ENCODE measurements around the gene PHLDB2. TPM values are rescaled to one million over a fixed set of nuclear protein-coding genes. Genes with fewer than 3 reads are reported as not detected.

The PHLDB2 gene
- total RNA-seq, 2 experiments from 2014 or later = 2.2 to 3.3 TPM

- CTCF ChIA-PET = no interaction called here
- POLR2A ChIA-PET = no interaction called here
Observed at GRCh38 chr3:111952086-111952485, 93.0 kb downstream of the PHLDB2 start.

GRCh38 chr3:111952866-111953450, 93.9 kb downstream of the PHLDB2 start:
- POLR2A ChIA-PET = no interaction called here
- CTCF ChIA-PET = no interaction called here

GRCh38 chr3:111954228-111954990, 95.3 kb downstream of the PHLDB2 start:
- CTCF ChIA-PET = interaction anchor here (1.0 kb wide), 1 partner anchor 34 kb away, joined by 3 read pairs; no protein-coding TSS in a partner anchor
- POLR2A ChIA-PET = no interaction called here

- ChIA-PET POLR2A (no interaction called here), CTCF (no interaction called here)
Observed at GRCh38 chr3:111955876-111956275, 96.8 kb downstream of the PHLDB2 start.

GRCh38 chr3:111956449-111956848, 97.4 kb downstream of the PHLDB2 start:
- ChIA-PET POLR2A (no interaction called here), CTCF (no interaction called here)

- ChIA-PET POLR2A (no interaction called here), CTCF (interaction anchor here (0.7 kb wide), 1 partner anchor 19 kb away, joined by 3 read pairs; no protein-coding TSS in a partner anchor)
Observed at GRCh38 chr3:111956995-111957734, 98.1 kb downstream of the PHLDB2 start.

GRCh38 chr3:111961461-111962164, 102.5 kb downstream of the PHLDB2 start:
- ChIA-PET POLR2A (no interaction called here), CTCF (no interaction called here)

- POLR2A ChIA-PET = no interaction called here
- CTCF ChIA-PET = interaction anchor here (0.7 kb wide), 2 partner anchors 88 to 640 kb away, joined by 3 to 4 read pairs; no protein-coding TSS in a partner anchor
Observed at GRCh38 chr3:111963424-111963823, 104.4 kb downstream of the PHLDB2 start.

GRCh38 chr3:111965484-111965883, 106.4 kb downstream of the PHLDB2 start:
- POLR2A ChIA-PET = no interaction called here
- CTCF ChIA-PET = interaction anchor here (1.3 to 3.7 kb wide), 4 partner anchors 13 to 249 kb away, joined by 3 to 31 read pairs (median 11); partner anchors contain the start of gene ABHD10

GRCh38 chr3:111967068-111967467, 108.0 kb downstream of the PHLDB2 start:
- POLR2A ChIA-PET = no interaction called here

GRCh38 chr3:111967651-111968274, 108.7 kb downstream of the PHLDB2 start:
- POLR2A ChIA-PET = no interaction called here

More at GRCh38 chr3:111967068-111967467, 108.0 kb downstream of the PHLDB2 start:
- CTCF ChIA-PET = interaction anchor here (0.7 to 3.7 kb wide), 12 partner anchors 11 to 298 kb away, joined by 3 to 31 read pairs (median 6); partner anchors contain the start of gene ABHD10

GRCh38 chr3:111968319-111969054, 109.4 kb downstream of the PHLDB2 start:
- ChIA-PET POLR2A (no interaction called here), CTCF (interaction anchor here (0.6 to 3.7 kb wide), 14 partner anchors 9 to 391 kb away, joined by 3 to 31 read pairs (median 4); partner anchors contain the start of gene ABHD10)

More at GRCh38 chr3:111967651-111968274, 108.7 kb downstream of the PHLDB2 start:
- CTCF ChIA-PET = interaction anchor here (0.6 to 3.7 kb wide), 14 partner anchors 10 to 390 kb away, joined by 3 to 31 read pairs (median 4); partner anchors contain the start of gene ABHD10

GRCh38 chr3:111970376-111970775, 111.3 kb downstream of the PHLDB2 start:
- ChIA-PET POLR2A (no interaction called here), CTCF (interaction anchor here (0.7 to 1.4 kb wide), 2 partner anchors 43 to 110 kb away, joined by 3 to 4 read pairs; no protein-coding TSS in a partner anchor)

GRCh38 chr3:111971533-111972130, 112.6 kb downstream of the PHLDB2 start:
- ChIA-PET POLR2A (no interaction called here), CTCF (interaction anchor here (0.6 kb wide), 1 partner anchor 354 kb away, joined by 3 read pairs; no protein-coding TSS in a partner anchor)

- ChIA-PET POLR2A (no interaction called here), CTCF (no interaction called here)
Observed at GRCh38 chr3:111972891-111973290, 113.8 kb downstream of the PHLDB2 start.

GRCh38 chr3:111975131-111975530, 116.1 kb downstream of the PHLDB2 start:
- CTCF ChIA-PET = interaction anchor here (1.3 kb wide), 1 partner anchor 306 kb away, joined by 3 read pairs; no protein-coding TSS in a partner anchor
- POLR2A ChIA-PET = no interaction called here

GRCh38 chr3:111976254-111976653, 117.2 kb downstream of the PHLDB2 start:
- POLR2A ChIA-PET = no interaction called here
- CTCF ChIA-PET = interaction anchor here (0.7 to 0.9 kb wide), 2 partner anchors 19 to 258 kb away, joined by 3 to 4 read pairs; no protein-coding TSS in a partner anchor
